ENCODE data around the gene KIAA1958.
A peak's percentile ranks its signal among the peaks of the same experiment; 100 is the strongest.

The KIAA1958 gene, protein sequence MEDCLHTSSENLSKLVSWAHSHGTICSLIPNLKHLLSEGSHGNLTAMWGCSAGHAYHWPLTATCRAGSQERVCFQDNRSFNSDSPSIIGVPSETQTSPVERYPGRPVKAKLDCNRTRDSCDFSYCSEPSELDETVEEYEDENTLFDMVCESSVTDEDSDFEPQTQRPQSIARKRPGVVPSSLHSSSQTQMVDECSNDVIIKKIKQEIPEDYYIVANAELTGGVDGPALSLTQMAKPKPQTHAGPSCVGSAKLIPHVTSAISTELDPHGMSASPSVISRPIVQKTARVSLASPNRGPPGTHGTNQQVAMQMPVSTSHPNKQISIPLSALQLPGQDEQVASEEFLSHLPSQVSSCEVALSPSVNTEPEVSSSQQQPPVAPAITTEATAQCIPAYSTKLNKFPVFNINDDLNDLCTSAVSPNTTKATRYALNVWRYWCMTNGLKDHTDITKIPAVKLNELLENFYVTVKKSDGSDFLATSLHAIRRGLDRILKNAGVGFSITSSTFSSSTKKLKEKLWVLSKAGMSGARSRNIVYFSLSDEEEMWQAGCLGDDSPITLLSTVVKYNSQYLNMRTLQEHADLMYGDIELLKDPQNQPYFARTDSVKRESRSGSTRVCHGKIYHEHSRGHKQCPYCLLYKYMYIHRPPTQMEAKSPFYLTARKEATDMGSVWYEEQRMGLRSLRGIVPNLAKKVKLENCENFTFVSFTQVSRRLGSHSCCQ

DNA sequence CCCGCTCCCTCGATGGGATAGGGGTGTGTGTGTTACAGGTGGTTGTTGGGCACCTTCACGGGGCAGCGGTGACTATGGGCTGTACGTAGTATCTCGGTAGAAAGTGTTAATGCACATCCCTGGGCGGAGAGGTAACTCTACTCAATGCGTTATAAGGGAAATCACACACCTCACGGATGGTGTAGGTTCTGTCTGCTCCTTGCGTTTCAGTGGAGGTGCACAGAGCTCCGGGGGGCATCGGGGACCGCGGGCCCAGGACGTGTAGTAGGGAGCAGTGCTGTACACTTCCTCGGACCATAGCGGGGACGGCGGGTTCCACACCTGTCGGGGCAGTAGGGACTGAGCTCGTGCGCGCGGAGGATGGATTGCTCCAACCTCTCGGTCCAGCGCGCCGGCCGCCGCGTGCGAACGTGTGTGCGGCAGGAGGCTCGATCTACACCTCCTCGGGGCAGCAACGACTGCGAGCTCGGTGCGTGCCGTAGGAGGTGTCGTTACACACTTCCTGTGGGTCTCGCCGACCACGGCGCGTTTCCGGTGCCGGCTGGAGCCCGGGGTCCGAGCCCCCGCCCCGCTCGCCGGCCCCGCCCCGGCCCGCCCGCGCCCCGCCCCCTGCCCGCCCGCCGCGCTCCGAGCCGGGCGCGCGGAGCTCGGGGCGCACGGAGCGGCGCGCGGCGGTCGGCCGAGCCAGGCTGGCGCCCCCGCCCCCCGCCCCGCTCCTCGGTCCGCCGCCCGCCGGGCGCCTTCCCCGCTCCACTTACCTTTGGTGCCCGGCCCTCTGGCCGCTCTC, at the start of gene KIAA1958:
Gene KIAA1958, plus strand, starts transcription at position 607 of the 787 bp plus-strand sequence. CDS start 87,254 bp downstream, outside the sequence.
- TF ChIP-seq, protein P1, sequence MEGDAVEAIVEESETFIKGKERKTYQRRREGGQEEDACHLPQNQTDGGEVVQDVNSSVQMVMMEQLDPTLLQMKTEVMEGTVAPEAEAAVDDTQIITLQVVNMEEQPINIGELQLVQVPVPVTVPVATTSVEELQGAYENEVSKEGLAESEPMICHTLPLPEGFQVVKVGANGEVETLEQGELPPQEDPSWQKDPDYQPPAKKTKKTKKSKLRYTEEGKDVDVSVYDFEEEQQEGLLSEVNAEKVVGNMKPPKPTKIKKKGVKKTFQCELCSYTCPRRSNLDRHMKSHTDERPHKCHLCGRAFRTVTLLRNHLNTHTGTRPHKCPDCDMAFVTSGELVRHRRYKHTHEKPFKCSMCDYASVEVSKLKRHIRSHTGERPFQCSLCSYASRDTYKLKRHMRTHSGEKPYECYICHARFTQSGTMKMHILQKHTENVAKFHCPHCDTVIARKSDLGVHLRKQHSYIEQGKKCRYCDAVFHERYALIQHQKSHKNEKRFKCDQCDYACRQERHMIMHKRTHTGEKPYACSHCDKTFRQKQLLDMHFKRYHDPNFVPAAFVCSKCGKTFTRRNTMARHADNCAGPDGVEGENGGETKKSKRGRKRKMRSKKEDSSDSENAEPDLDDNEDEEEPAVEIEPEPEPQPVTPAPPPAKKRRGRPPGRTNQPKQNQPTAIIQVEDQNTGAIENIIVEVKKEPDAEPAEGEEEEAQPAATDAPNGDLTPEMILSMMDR (IDR thresholded peaks at IDR 0.05; ENCODE audit: low read depth, low read length, missing control alignments), result no peak
- Histone ChIP-seq H3K27me3 (replicated peaks) (no peaks in the 10 kb centered on the region), H3K27ac (peak within 1 kb of the TSS; percentile 2), H3K4me3 (ENCODE audit: low read depth, low read length) (peak within 1 kb of the TSS; percentile 75), H3K36me3 (replicated peaks) (no peaks in the 10 kb centered on the region)
- in situ Hi-C loops (cut with HindIII; ENCODE audit: low pct_ligation_motif_present, low sequenced_read_pairs), result no loop called here
- peak; percentile 41 for DNase-seq

DNA sequence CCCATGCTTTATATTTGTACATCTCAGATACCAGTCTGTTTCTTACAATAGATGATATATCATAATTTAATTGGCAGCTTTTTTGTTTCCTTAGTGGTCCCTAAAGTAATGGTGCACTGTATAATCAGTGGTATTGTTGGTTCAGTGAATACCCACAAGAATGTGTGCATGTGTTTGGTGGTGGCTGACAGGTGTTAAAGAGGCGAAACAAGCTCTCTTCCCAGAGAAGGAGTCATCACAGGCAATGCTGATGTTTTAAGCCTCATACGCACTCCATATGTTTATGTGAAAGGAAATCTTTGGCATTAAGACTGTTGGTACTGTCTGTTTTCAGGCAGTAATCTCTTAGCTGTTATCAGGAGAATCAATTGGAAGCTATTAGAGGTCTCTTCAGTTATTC, 49.2 kb upstream of the KIAA1958 start:
- no peak overlapping the region for H3K4me3 ChIP-seq (ENCODE audit: low read depth, low read length)
- TF ChIP-seq, protein P1 (IDR thresholded peaks at IDR 0.05; ENCODE audit: low read depth, low read length, missing control alignments), result no peak
- no peak overlapping the region for H3K27ac ChIP-seq
- peaks cover 2% of the 10 kb centered on the region for H3K36me3 ChIP-seq (replicated peaks)
- DNase-seq, result no peak
- in situ Hi-C loops (cut with HindIII; ENCODE audit: low pct_ligation_motif_present, low sequenced_read_pairs), result no loop called here
- no peaks in the 10 kb centered on the region for H3K27me3 ChIP-seq (replicated peaks)

DNA sequence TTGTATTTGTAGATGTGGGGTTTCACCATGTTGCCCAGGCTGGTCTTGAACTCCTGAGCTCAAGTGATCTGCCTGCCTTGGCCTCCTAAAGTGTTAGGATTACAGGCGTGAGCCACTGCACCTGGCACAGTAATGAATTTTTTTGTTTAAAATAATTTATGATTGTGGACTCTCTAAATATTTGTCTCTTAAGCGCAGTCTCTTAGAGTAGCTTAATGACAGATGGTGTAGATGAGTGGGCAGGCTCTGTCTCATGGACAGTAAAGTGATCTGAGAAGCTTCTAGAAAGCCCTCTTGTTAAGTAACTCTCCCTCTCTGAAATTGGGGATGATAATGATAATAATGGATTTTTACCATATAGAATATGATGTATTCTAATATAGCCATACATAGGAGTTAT, 47.5 kb upstream of the KIAA1958 start:
- in situ Hi-C loops (cut with HindIII; ENCODE audit: low pct_ligation_motif_present, low sequenced_read_pairs), result no loop called here
- Histone ChIP-seq H3K27me3 (replicated peaks) (no peaks in the 10 kb centered on the region), H3K27ac (no peak overlapping the region), H3K4me3 (ENCODE audit: low read depth, low read length) (no peak overlapping the region), H3K36me3 (replicated peaks) (peaks cover 2% of the 10 kb centered on the region)
- TF ChIP-seq, protein P1 (IDR thresholded peaks at IDR 0.05; ENCODE audit: low read depth, low read length, missing control alignments), result no peak
- DNase-seq, result no peak

DNA sequence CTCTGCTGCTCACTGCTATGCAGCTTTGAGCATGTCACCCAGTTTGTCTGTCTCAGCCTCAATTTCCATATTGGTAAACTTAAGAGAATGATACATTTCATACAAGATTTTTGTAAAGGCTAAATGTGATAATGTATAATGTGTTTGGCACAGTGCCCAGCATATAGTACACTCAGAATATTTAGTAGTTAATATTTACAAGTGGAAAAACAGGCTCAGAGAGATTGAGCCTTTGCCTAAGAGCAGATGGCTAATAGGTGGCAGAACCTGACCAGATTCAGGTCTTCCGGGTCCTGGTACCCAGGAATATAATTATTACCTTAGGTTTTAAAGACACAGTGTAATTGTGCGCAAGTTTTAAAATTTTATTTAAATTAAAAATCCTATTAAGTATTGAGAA, 46.8 kb upstream of the KIAA1958 start:
- TF ChIP-seq, protein P1 (IDR thresholded peaks at IDR 0.05; ENCODE audit: low read depth, low read length, missing control alignments), result no peak
- no peak for DNase-seq
- H3K4me3 ChIP-seq (ENCODE audit: low read depth, low read length), result no peak overlapping the region
- peaks cover 2% of the 10 kb centered on the region for H3K36me3 ChIP-seq (replicated peaks)
- in situ Hi-C loops (cut with HindIII; ENCODE audit: low pct_ligation_motif_present, low sequenced_read_pairs), result no loop called here
- no peaks in the 10 kb centered on the region for H3K27me3 ChIP-seq (replicated peaks)
- no peak overlapping the region for H3K27ac ChIP-seq

DNA sequence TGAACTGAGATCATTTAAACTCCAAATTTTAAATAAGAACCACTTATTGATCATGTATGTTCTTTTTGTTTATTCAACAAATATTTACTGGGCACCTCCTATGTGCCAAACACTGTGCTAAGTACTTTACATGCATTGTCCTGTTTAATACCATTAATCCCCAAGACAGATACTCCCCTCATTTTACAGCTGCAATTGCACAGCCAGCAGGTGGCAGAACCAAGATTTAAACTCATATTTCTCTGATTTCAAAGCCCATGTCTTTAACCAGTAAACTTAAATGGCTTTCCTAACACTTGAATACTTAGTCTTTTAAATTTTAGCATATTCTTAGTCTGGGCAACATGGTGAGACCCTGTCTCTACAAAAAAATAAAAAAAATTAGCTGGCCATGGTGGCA, 43.4 kb upstream of the KIAA1958 start:
- Histone ChIP-seq H3K27ac (no peak overlapping the region), H3K4me3 (ENCODE audit: low read depth, low read length) (no peak overlapping the region)
- peak; percentile 14 for DNase-seq

More for the DNA sequence above, 43.4 kb upstream of the KIAA1958 start:
- in situ Hi-C loops (cut with HindIII; ENCODE audit: low pct_ligation_motif_present, low sequenced_read_pairs), result no loop called here
- H3K36me3 ChIP-seq (replicated peaks), result peaks cover 2% of the 10 kb centered on the region
- TF ChIP-seq, protein P1 (IDR thresholded peaks at IDR 0.05; ENCODE audit: low read depth, low read length, missing control alignments), result peak; percentile 70
- no peaks in the 10 kb centered on the region for H3K27me3 ChIP-seq (replicated peaks)

All from brain microvascular endothelial cell (primary cell).